ENCODE measurements around the gene MEGF11.

DNA sequence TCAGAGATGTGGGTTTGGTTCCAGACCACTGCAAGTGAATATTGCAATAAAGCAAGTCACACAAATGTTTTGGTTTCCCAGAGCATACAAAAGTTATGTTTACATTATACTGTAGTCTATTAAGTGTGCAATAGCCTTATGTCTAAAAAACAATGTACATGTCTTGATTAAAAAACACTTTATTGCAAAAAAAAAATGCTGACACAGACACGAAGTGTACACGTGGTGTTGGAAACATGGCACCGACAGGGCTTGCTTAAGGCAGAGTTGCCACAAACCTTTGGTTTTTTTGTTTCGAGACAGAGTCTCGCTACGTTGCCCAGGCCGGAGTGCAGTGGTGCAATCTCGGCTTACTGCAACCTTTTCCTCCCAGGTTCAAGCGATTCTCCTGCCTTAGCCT lies 334.2 kb downstream of the MEGF11 start:
- TF ChIP-seq, protein P1, sequence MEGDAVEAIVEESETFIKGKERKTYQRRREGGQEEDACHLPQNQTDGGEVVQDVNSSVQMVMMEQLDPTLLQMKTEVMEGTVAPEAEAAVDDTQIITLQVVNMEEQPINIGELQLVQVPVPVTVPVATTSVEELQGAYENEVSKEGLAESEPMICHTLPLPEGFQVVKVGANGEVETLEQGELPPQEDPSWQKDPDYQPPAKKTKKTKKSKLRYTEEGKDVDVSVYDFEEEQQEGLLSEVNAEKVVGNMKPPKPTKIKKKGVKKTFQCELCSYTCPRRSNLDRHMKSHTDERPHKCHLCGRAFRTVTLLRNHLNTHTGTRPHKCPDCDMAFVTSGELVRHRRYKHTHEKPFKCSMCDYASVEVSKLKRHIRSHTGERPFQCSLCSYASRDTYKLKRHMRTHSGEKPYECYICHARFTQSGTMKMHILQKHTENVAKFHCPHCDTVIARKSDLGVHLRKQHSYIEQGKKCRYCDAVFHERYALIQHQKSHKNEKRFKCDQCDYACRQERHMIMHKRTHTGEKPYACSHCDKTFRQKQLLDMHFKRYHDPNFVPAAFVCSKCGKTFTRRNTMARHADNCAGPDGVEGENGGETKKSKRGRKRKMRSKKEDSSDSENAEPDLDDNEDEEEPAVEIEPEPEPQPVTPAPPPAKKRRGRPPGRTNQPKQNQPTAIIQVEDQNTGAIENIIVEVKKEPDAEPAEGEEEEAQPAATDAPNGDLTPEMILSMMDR (conservative IDR thresholded peaks at IDR 0.05) = no peak
- no peak for TF ChIP-seq EZH2 (IDR thresholded peaks at IDR 0.05; ENCODE audit: low read depth)
